CD4-positive, alpha-beta T cell treated with Interleukin-15 for 1 hour (primary cell): ENCODE results near the gene CBX4.

ENCODE experiments used
- DNase-seq: peaks from one replicate; pipeline ENCODE4 v3.0.0-alpha.2; 2020

CBX4 gene

GRCh38 chr17:79797492-79798298 lies 41.5 kb downstream of the CBX4 start:
- no peak for DNase-seq

- DNase-seq: peak; percentile 99
Measured at GRCh38 chr17:79796763-79797491, 42.3 kb downstream of the CBX4 start, which contains the start of gene CBX8. Gene CBX8, minus strand, starts transcription at chr17:79797077. Its CDS starts 79 bp downstream, at chr17:79796998.

GRCh38 chr17:79796444-79796762 lies 42.8 kb downstream of the CBX4 start:
- DNase-seq: no peak

GRCh38 chr17:79795795-79796443 lies 43.3 kb downstream of the CBX4 start:
- DNase-seq: no peak

GRCh38 chr17:79794659-79795511 lies 44.4 kb downstream of the CBX4 start:
- DNase-seq: no peak

GRCh38 chr17:79793924-79794304 lies 45.3 kb downstream of the CBX4 start:
- DNase-seq: no peak

- DNase-seq: no peak
Measured at GRCh38 chr17:79792984-79793923, 46.0 kb downstream of the CBX4 start.

GRCh38 chr17:79792341-79792871 lies 46.8 kb downstream of the CBX4 start:
- no peak for DNase-seq

- no peak for DNase-seq
Measured at GRCh38 chr17:79791735-79792161, 47.5 kb downstream of the CBX4 start.

GRCh38 chr17:79790805-79791734 lies 48.2 kb downstream of the CBX4 start:
- no peak for DNase-seq

GRCh38 chr17:79789943-79790804 lies 49.1 kb downstream of the CBX4 start:
- no peak for DNase-seq

GRCh38 chr17:79788989-79789942 lies 50.0 kb downstream of the CBX4 start:
- DNase-seq: no peak

GRCh38 chr17:79788455-79788854 lies 50.8 kb downstream of the CBX4 start:
- DNase-seq: no peak

GRCh38 chr17:79786930-79787643 lies 52.2 kb downstream of the CBX4 start:
- DNase-seq: no peak

- no peak for DNase-seq
Measured at GRCh38 chr17:79785900-79786810, 53.1 kb downstream of the CBX4 start.
